ENCODE measurements around the gene EYA4. TPM values are rescaled to one million over a fixed set of nuclear protein-coding genes. Genes with fewer than 3 reads are reported as not detected.

EYA4 gene
- total and polyA plus RNA-seq, 2 of the 4 experiments (the other 2 are of a cell fraction) = 5.7 to 11.1 TPM

DNA sequence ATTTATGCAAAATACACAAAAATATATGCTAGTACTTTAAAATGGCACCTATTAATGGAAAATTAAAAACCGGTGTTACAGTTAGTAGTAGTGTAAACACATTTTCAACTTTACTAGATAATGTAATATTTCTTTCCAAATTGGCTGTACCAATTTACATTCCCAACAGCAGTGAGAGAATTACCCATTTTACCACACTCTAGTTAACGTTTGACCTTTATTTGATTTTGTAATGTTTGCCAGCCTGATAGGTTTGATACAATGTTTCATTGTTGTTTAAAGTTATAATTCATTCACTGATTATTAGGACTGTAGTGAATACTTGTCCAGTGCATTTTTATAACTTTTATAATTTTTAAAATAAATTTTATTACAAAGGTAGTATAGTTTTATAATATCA is 182.1 kb downstream of the EYA4 start:
- H2AK9ac ChIP-seq (replicated peaks; ENCODE audit: low read depth, low read length, poor library complexity) = no peak overlapping the region
- no peak overlapping the region for H2AK5ac ChIP-seq (ENCODE audit: low read depth, low read length)
- H2BK15ac ChIP-seq (ENCODE audit: low read depth, low read length) = no peak overlapping the region
- H3K4me1 ChIP-seq (ENCODE audit: control insufficient read depth, insufficient read depth, low read length) = no peaks in the 10 kb centered on the region
- H3K9me1 ChIP-seq (ENCODE audit: insufficient read depth, low read length) = no peaks in the 10 kb centered on the region
- no peak for ATAC-seq (ENCODE audit: low read depth)
- no peak overlapping the region for H3K14ac ChIP-seq (replicated peaks; ENCODE audit: low read depth, low read length)
- no peak overlapping the region for H3K56ac ChIP-seq (ENCODE audit: extremely low read depth, insufficient read depth, low read length)
- no CpG with 5 or more reads among the region's 2 CpGs for WGBS, 2 experiments (ENCODE audit: extremely low coverage in 2 of 2, insufficient read length in 1 of 2)
- H3K27me3 ChIP-seq (ENCODE audit: control insufficient read depth, insufficient read depth, low read length) = no peaks in the 10 kb centered on the region
- ChIA-PET CTCF (no interaction called here), POLR2A (ENCODE audit: unreplicated experiment) (no interaction called here)
- no peak for DNase-seq
- in situ Hi-C loops (cut with MboI; ENCODE audit: low sequenced_read_pairs) (no loop called here), intact Hi-C loops (cut with micrococcal nuclease) (no loop called here), dilution Hi-C loops (cut with HindIII; ENCODE audit: low sequenced_read_pairs, unreplicated experiment) (no loop called here)
- no peaks in the 10 kb centered on the region; the same call in 1 of the 2 replicates for H4K20me1 ChIP-seq (ENCODE audit: insufficient read depth, low read length)
- no peak overlapping the region for H4K5ac ChIP-seq (ENCODE audit: low read depth, low read length)
- no peaks in the 10 kb centered on the region; the same call in 1 of the 2 replicates for H3K36me3 ChIP-seq (ENCODE audit: control insufficient read depth, insufficient read depth, low read length)
- H3K79me1 ChIP-seq (ENCODE audit: low read depth in 1 of 2, low read length in 2 of 2) = peaks cover 0 to 3% of the 10 kb centered on the region in 2 experiments; a peak in 1 of 4 replicates
- no peak overlapping the region for H2BK120ac ChIP-seq (ENCODE audit: low read depth, low read length)
- no peak overlapping the region for H3K4me2 ChIP-seq (ENCODE audit: low read depth, low read length)
- no peak overlapping the region for H3K18ac ChIP-seq (ENCODE audit: low read depth, low read length)
- H3K23ac ChIP-seq (ENCODE audit: low read depth, low read length) = no peak overlapping the region
- no peak overlapping the region for H2BK20ac ChIP-seq (ENCODE audit: low read depth, low read length)
- no peak overlapping the region for H3K4me3 ChIP-seq (ENCODE audit: insufficient read depth, low read depth, low read length)
- no TSS peak for BruUV-seq (replicated peaks)
- no peak overlapping the region for H2BK5ac ChIP-seq (ENCODE audit: low read depth, low read length, poor library complexity, severe bottlenecking)
- no peak overlapping the region for H3K27ac ChIP-seq (ENCODE audit: insufficient read depth, low read length)
- TF ChIP-seq SMC3 (IDR thresholded peaks at IDR 0.05; ENCODE audit: low read depth, low read length) (no peak), BHLHE40 (IDR thresholded peaks at IDR 0.05; ENCODE audit: low read depth, low read length) (no peak)
- no peaks in the 10 kb centered on the region for H3K9me3 ChIP-seq (ENCODE audit: control insufficient read depth, insufficient read depth, low read length)
- H3K9ac ChIP-seq (ENCODE audit: low read depth, low read length) = no peak overlapping the region
- no peak overlapping the region for H2AFZ ChIP-seq (replicated peaks; ENCODE audit: low read length, poor library complexity)
- no peak overlapping the region for H4K91ac ChIP-seq (ENCODE audit: insufficient read depth, low read depth, low read length)
- H3K4ac ChIP-seq (ENCODE audit: low read depth, low read length) = no peak overlapping the region
- H4K8ac ChIP-seq (ENCODE audit: low read depth in 2 of 2, low read length in 2 of 2) = no peak overlapping the region

All from IMR-90 (cell line).